Measurements from ENCODE around the gene PDE4D.

Gene PDE4D

DNA sequence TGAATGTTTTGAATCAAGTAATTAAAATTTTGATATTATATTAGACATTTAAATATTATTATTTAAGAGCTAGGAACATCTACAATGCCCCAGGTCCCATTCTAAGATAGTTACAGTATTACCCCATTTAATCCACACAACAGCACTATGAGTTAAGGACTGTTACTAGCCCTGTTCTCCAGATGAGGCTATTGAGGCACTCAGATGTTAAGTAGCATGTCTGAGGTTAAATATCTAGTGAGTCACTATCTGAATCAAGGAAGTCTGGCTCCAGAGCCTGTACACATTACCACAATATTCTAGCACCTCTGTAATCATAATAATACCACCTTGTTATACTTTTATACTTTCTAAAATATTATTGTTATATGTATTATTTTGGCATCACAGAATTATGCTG lies 304.6 kb downstream of the PDE4D start:
- no peak overlapping the region for H3K27ac ChIP-seq
- no peak for DNase-seq (ENCODE audit: low spot score)
- TF ChIP-seq, protein P1, sequence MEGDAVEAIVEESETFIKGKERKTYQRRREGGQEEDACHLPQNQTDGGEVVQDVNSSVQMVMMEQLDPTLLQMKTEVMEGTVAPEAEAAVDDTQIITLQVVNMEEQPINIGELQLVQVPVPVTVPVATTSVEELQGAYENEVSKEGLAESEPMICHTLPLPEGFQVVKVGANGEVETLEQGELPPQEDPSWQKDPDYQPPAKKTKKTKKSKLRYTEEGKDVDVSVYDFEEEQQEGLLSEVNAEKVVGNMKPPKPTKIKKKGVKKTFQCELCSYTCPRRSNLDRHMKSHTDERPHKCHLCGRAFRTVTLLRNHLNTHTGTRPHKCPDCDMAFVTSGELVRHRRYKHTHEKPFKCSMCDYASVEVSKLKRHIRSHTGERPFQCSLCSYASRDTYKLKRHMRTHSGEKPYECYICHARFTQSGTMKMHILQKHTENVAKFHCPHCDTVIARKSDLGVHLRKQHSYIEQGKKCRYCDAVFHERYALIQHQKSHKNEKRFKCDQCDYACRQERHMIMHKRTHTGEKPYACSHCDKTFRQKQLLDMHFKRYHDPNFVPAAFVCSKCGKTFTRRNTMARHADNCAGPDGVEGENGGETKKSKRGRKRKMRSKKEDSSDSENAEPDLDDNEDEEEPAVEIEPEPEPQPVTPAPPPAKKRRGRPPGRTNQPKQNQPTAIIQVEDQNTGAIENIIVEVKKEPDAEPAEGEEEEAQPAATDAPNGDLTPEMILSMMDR (IDR thresholded peaks at IDR 0.05), result no peak
- no peak overlapping the region for H3K4me3 ChIP-seq

DNA sequence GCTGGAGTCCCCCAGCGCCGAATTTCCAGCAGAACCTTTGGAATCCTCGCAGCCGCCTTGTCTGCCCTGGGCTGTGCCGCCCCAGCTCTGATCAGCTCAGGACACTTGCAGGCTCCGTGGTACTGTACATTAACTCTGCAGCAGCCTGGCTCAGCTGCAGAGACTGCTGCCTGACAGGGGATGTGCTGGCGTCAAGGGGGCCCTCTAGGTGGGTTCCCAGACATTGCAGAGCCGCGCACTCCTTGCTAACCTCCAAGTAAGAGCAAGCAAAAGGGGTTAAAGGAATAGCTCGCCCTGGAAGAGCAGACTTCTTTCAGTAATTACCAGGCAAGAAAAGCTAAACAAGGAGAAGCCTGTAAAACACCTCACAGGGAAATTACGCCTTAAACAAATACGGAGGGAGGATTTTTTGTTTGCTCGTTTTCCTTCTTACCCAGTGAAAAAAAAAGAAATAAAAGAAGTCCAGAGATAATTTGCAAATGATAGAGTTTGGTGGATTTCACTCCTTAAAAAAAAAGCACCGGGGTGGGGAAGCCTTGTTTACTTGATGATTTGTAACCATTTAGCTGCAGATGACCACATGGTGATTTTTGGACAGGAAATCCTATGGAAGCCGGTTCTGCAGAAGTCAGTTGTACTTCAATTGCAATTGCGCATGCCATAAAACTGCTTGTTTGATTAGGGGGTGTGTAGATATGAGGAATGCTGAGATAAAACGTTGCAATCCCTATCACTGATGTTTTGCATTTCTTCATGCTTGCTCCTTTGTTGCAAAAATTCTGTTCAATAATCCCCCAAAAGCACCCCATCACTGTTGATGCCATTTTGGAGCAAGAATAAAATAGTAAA lies 305.8 kb downstream of the PDE4D start:
- Histone ChIP-seq H3K27ac (no peak overlapping the region), H3K4me3 (peak overlapping the region; percentile 32)
- no peak for DNase-seq (ENCODE audit: low spot score)
- TF ChIP-seq, protein P1 (IDR thresholded peaks at IDR 0.05), result no peak

DNA sequence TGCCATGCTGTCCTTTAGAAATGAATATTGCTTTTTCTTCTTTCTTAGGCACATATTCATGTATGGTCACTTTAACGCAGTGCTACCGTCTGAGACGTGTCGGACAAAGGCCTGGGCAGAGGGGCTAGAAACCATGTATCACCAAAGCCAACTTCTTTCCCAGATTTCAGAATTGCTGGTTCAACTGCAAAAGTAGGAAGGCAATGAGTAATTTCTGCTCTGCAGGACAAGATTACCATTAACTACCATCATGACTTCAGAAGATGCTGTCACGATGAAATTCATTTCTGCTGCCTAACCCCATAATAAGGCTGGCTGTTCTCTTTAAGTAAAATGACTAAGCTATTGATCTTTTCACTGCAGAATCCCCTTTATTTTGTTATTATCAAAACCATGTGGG lies 306.7 kb downstream of the PDE4D start:
- TF ChIP-seq, protein P1 (IDR thresholded peaks at IDR 0.05), result no peak
- no peak overlapping the region for H3K4me3 ChIP-seq
- no peak for DNase-seq (ENCODE audit: low spot score)
- no peak overlapping the region for H3K27ac ChIP-seq

DNA sequence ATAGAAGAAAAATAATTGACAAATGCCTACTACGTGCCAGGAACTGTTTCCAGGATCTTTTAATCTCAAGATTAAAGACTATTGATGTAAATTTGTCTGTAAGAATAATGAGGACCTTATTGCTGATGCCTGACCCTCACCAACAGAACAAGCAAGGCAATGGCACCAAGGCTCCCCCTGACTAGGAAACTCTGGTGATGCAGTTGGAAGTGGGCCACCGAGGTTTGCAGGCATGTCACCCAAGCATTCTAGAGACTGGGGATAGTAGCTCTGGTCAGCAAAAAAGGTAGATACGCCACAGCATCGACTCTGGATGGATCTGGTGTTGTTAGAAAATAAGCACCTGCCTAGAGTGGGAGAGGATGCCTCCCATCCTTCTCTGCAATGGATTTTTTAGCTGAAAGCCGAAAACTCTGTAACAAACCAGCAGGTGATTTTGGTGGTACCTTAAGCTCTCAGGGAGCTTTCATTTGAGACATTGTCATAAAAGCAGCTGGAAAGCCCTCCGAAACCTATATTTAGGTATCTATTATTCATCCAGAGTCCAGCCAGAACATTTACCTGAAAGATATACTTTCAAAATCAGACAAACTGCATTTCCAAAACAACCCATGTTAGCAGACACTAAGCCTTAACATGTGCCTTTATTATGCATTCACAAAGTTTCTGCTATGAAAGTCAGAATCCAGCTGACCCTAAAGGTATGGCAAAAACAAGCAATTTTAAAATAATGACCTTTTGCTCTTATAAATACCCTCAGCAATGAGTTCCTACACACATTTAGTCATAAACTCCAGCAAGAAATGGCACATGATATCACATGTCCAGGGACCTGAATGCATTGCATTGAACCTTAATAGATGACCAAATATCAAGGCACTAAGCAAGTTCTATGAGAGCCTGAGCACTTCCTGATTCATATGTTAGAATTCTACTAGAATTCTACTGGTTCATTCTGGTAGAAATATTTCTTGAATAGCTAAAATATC lies 308.4 kb downstream of the PDE4D start:
- no peak for DNase-seq (ENCODE audit: low spot score)
- TF ChIP-seq, protein P1 (IDR thresholded peaks at IDR 0.05), result no peak
- H3K27ac ChIP-seq, result no peak overlapping the region
- no peak overlapping the region for H3K4me3 ChIP-seq

DNA sequence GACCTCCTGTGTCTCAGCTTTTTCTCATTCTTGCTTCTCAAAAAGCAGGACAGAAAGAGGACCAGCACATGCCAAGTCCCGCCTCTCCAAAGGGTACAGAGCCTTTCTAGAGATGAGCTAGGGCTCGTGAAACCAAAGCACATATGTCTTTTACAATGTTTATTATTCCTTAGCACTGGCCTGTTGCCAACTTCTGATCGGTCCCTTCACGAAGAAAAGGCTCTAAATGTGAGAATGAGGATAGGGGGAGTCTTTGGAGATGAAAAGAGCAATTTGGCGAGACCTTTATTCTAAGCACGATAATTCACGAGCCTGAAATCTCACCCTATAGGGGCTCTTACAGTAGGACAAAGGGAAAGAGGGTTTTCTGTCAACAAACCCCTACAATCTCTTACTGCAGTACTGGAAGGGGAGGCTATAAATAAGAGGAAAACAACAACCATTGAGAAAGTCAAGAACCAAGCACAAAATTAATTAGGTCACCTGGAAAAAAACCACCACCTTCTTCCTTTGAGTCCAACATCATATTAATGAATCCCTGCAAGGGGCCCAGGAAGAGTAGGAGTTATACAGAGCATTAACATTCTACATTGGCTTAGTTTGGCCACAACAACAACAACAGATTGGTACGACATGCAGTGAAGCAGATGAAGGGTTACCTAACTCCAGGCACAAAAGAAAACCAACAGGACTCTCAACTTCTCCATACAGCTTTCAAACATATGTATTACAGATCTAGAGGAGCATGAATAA lies 309.5 kb downstream of the PDE4D start:
- H3K4me3 ChIP-seq, result no peak overlapping the region
- TF ChIP-seq, protein P1 (IDR thresholded peaks at IDR 0.05), result no peak
- no peak for DNase-seq (ENCODE audit: low spot score)
- H3K27ac ChIP-seq, result no peak overlapping the region

DNA sequence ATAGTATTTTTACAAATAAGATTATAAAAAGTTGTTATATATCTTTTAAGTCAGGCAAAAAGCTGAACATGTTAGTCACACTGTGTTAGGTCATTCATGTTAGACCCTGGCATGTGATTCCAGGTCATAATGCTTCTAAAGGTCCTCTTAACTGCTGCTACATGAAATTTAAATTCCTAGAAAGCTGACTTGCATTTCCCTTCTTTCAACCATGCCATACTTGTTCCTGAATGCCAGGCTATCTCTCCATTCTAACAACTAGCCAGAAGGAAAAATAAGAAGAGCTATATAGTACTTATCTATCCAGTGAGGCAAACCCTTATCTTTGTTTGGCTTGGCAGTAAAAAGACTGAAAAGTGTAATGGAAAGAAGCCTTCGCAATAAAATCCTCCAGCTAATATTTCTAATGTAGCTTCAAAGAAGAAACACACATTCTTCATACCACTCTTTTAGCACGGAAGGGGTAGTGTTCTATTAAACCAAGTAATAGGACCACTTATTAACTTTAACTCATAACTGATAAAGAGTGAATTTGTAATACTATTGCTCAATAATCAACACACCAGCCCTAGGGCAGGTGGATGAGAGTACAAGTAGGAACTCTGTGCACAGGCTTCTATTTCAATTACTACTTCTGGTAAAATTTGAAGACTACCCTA lies 310.2 kb downstream of the PDE4D start:
- Histone ChIP-seq H3K4me3 (no peak overlapping the region), H3K27ac (no peak overlapping the region)

More for the DNA sequence above, 310.2 kb downstream of the PDE4D start:
- TF ChIP-seq, protein P1 (IDR thresholded peaks at IDR 0.05), result no peak
- no peak for DNase-seq (ENCODE audit: low spot score)
